HEK293 (cell line): Measurements from ENCODE around the gene IL24.

ENCODE experiments used
- CTCF ChIA-PET: fragments of 350-600 bp; formaldehyde crosslinking; extraction: SDS; loops from one replicate; lab custom pipeline; 2021; ENCODE audit warnings: antibody characterized with exemption; lab: Yijun Ruan, JAX
- POLR2A ChIA-PET: fragments of 300-600 bp; formaldehyde crosslinking; extraction: SDS; loops from one replicate; lab custom pipeline; 2020; ENCODE audit warnings: antibody characterized with exemption, inconsistent platforms; lab: Yijun Ruan, JAX
- H3K27ac ChIP-seq: fragments of 200-500 bp; sonication (Bioruptor generic); 2 replicates; pipeline ENCODE4 v1.5.1; 2014; ENCODE audit warnings: low read depth, low read length, control low read depth, inconsistent platforms; ENCODE audit errors: extremely low read depth
- H3K36me3 ChIP-seq, 2 experiments: fragments of 200-500 bp in 1 of 2; sonication (Bioruptor generic) in 1 of 2; 1 replicate in 1 of 2; 2 replicates in 1 of 2; pipeline ENCODE4 v1.5.1; 2014 to 2017; ENCODE audit warnings: inconsistent platforms in 2 of 2, low read length in 2 of 2; ENCODE audit not compliant: control insufficient read depth in 2 of 2, insufficient read depth in 1 of 2
- H3K4me1 ChIP-seq: fragments of 200-500 bp; sonication (Bioruptor generic); 2 replicates; pipeline ENCODE4 v1.5.1; 2014; ENCODE audit warnings: mild to moderate bottlenecking, low read length, inconsistent platforms; ENCODE audit not compliant: control insufficient read depth, insufficient read depth
- H3K4me3 ChIP-seq: 2 replicates; pipeline ENCODE4 v1.5.1; 2011; ENCODE audit warnings: low read depth, mild to moderate bottlenecking, control low read depth, low read length, moderate library complexity
- H3K9me3 ChIP-seq: fragments of 200-500 bp; sonication (Bioruptor generic); 2 replicates; pipeline ENCODE4 v1.5.1; 2014; ENCODE audit warnings: low read depth, low read length, inconsistent platforms; ENCODE audit not compliant: control insufficient read depth, insufficient read depth
- FEZF1 ChIP-seq: fragments of 450-650 bp; formaldehyde crosslinking; IDR thresholded peaks from 2 replicates; pipeline ENCODE4 v1.5.1; 2016; ENCODE audit warnings: missing biosample characterization, missing genetic modification characterization
- GFI1B ChIP-seq: fragments of 450-650 bp; formaldehyde crosslinking; IDR thresholded peaks from 2 replicates; pipeline ENCODE4 v1.5.1; 2016; ENCODE audit warnings: missing biosample characterization, missing genetic modification characterization
- GLIS1 ChIP-seq: fragments of 450-650 bp; formaldehyde crosslinking; IDR thresholded peaks from 2 replicates; pipeline ENCODE4 v1.5.1; 2016; ENCODE audit warnings: missing biosample characterization, missing genetic modification characterization
- HOXD13 ChIP-seq: sonication (generic); formaldehyde crosslinking; IDR thresholded peaks from 2 replicates; pipeline ENCODE4 v1.8.0; 2022; ENCODE audit warnings: missing genetic modification reagents, borderline replicate concordance
- KLF7 ChIP-seq: fragments of 450-650 bp; formaldehyde crosslinking; IDR thresholded peaks from 2 replicates; pipeline ENCODE4 v1.5.1; 2016; ENCODE audit warnings: missing biosample characterization, missing genetic modification characterization, borderline replicate concordance
- MYNN ChIP-seq: fragments of 450-650 bp; formaldehyde crosslinking; IDR thresholded peaks from 2 replicates; pipeline ENCODE4 v1.5.1; 2016; ENCODE audit warnings: missing biosample characterization, missing genetic modification characterization, borderline replicate concordance
- MZF1 ChIP-seq: fragments of 450-650 bp; formaldehyde crosslinking; IDR thresholded peaks from 2 replicates; pipeline ENCODE4 v1.5.1; 2017; ENCODE audit warnings: missing biosample characterization, missing genetic modification characterization, borderline replicate concordance
- SCRT1 ChIP-seq: fragments of 450-650 bp; formaldehyde crosslinking; IDR thresholded peaks from 2 replicates; pipeline ENCODE4 v1.5.1; 2016; ENCODE audit warnings: missing biosample characterization, missing genetic modification characterization, borderline replicate concordance
- SCRT2 ChIP-seq: fragments of 450-650 bp; formaldehyde crosslinking; IDR thresholded peaks from 2 replicates; pipeline ENCODE4 v1.5.1; 2016; ENCODE audit warnings: missing biosample characterization, missing genetic modification characterization
- SETDB1 ChIP-seq: IDR thresholded peaks from one replicate; pipeline ENCODE4 v1.6.1; 2017; ENCODE audit warnings: mild to moderate bottlenecking, low read length, moderate library complexity, mixed read lengths; ENCODE audit not compliant: insufficient read length
- TCF7L2 ChIP-seq: IDR thresholded peaks from 2 replicates; pipeline ENCODE4 v1.6.1; 2011; ENCODE audit warnings: low read depth, mild to moderate bottlenecking, inconsistent platforms, low read length, moderate library complexity, borderline replicate concordance
- ZNF19 ChIP-seq: fragments of 450-650 bp; formaldehyde crosslinking; IDR thresholded peaks from 2 replicates; pipeline ENCODE4; 2016; ENCODE audit warnings: missing biosample characterization, missing genetic modification characterization, low read depth
- ZNF214 ChIP-seq: fragments of 450-650 bp; formaldehyde crosslinking; IDR thresholded peaks from 2 replicates; pipeline ENCODE4 v1.5.1; 2017; ENCODE audit warnings: missing biosample characterization, mild to moderate bottlenecking, missing genetic modification characterization, borderline replicate concordance
- ZNF354C ChIP-seq: fragments of 450-650 bp; formaldehyde crosslinking; IDR thresholded peaks from 2 replicates; pipeline ENCODE4 v1.5.1; 2016; ENCODE audit warnings: missing biosample characterization, missing genetic modification characterization, low read depth, borderline replicate concordance
- ZNF416 ChIP-seq: fragments of 450-650 bp; formaldehyde crosslinking; IDR thresholded peaks from 2 replicates; pipeline ENCODE4 v1.5.1; 2016; ENCODE audit warnings: missing biosample characterization, missing genetic modification characterization
- ZNF654 ChIP-seq: fragments of 450-650 bp; formaldehyde crosslinking; IDR thresholded peaks from 2 replicates; pipeline ENCODE4 v1.5.1; 2016; ENCODE audit warnings: low read depth, missing biosample characterization, missing genetic modification characterization
- TF ChIP-seq, protein P1 (sequence below): fragments of 450-650 bp; formaldehyde crosslinking; IDR thresholded peaks from 2 replicates; pipeline ENCODE4 v1.5.1; 2016; ENCODE audit warnings: missing biosample characterization, missing genetic modification characterization
- TF ChIP-seq, protein P2 (sequence below): fragments of 450-650 bp; IDR thresholded peaks from 2 replicates; pipeline ENCODE4 v1.5.1; 2018; ENCODE audit warnings: missing biosample characterization, missing genetic modification characterization
- TF ChIP-seq, protein P3 (sequence below): fragments of 450-650 bp; formaldehyde crosslinking; IDR thresholded peaks from 2 replicates; pipeline ENCODE4 v1.5.1; 2016; ENCODE audit warnings: missing biosample characterization, missing genetic modification characterization

Gene IL24

DNA sequence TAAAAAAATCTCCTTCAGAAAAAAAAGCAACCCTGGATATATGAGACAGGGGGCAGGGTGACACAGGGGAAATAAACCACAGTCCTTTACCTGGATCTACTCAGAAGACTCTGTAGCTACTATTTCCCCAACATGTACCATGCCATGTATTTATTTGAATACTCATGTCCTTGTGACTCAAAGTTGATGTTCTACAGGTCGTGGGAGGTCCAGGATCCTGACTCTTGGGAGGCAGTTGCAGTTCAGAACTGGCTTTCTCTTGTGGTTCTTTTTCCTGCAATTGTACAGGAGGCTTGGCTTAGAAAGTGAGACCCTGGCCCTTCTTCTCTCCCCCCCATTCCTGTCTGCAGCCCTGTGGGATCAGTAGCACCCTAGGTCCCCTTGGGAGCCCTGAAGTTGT lies 5.8 kb upstream of the IL24 start:
- Histone ChIP-seq H3K36me3 (no peaks in the 10 kb centered on the region), H3K9me3 (no peaks in the 10 kb centered on the region), H3K4me3 (no peak overlapping the region), H3K27ac (no peak overlapping the region), H3K4me1 (no peaks in the 10 kb centered on the region; the same call in 1 of the 2 replicates)
- ChIA-PET CTCF (interaction anchor here (0.5 kb wide), 2 partner anchors 9 to 158 kb away, joined by 3 read pairs; no protein-coding TSS in a partner anchor), POLR2A (no interaction called here)
- TF ChIP-seq ZNF214 (tag by site-specific recombination) (no peak), SETDB1 (no peak), MZF1 (no peak)
- TF ChIP-seq, protein P1, sequence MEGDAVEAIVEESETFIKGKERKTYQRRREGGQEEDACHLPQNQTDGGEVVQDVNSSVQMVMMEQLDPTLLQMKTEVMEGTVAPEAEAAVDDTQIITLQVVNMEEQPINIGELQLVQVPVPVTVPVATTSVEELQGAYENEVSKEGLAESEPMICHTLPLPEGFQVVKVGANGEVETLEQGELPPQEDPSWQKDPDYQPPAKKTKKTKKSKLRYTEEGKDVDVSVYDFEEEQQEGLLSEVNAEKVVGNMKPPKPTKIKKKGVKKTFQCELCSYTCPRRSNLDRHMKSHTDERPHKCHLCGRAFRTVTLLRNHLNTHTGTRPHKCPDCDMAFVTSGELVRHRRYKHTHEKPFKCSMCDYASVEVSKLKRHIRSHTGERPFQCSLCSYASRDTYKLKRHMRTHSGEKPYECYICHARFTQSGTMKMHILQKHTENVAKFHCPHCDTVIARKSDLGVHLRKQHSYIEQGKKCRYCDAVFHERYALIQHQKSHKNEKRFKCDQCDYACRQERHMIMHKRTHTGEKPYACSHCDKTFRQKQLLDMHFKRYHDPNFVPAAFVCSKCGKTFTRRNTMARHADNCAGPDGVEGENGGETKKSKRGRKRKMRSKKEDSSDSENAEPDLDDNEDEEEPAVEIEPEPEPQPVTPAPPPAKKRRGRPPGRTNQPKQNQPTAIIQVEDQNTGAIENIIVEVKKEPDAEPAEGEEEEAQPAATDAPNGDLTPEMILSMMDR (tag by site-specific recombination): no peak

DNA sequence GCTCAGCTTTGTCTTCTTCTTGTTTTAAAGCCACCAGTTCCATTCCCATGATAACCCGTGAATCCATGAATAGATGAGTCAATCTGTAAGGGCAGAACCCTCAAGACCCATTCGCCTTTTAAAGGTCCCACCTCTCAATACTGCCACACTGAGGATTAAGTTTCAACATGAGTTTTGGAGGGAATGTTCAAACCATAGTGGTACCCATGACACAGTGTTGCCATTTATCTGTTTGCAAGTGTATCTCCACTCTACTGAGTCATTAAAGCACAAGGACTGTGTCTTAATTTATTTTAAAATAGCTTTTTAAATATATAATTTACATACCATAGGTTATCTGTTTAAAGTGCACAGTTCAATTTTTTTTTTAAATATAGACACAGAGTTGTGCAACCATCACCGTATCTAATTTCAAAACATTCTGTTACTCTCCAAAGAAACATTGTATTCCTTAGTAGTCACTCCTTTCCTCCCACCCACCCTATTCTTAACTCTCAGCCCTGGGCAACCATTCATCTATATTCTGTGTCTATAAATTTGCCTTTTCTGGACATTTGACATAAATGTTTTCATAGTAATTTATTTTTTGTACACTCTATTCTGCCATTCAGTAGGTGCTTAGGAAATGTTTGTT lies 4.8 kb upstream of the IL24 start:
- POLR2A ChIA-PET: interaction anchor here (1.0 kb wide), 1 partner anchor 17 kb away, joined by 3 read pairs; no protein-coding TSS in a partner anchor
- CTCF ChIA-PET: interaction anchor here (0.9 to 1.7 kb wide), 5 partner anchors 12 to 27 kb away, joined by 3 to 5 read pairs (median 3); partner anchors contain the start of gene IL20
- Histone ChIP-seq H3K9me3 (no peaks in the 10 kb centered on the region), H3K4me3 (no peak overlapping the region), H3K27ac (no peak overlapping the region), H3K4me1 (no peaks in the 10 kb centered on the region; the same call in 1 of the 2 replicates), H3K36me3 (no peaks in the 10 kb centered on the region)
- TF ChIP-seq GLIS1 (tag by site-specific recombination): no peak
- TF ChIP-seq ZNF214 (tag by site-specific recombination): no peak
- TF ChIP-seq HOXD13: no peak
- TF ChIP-seq, protein P2, sequence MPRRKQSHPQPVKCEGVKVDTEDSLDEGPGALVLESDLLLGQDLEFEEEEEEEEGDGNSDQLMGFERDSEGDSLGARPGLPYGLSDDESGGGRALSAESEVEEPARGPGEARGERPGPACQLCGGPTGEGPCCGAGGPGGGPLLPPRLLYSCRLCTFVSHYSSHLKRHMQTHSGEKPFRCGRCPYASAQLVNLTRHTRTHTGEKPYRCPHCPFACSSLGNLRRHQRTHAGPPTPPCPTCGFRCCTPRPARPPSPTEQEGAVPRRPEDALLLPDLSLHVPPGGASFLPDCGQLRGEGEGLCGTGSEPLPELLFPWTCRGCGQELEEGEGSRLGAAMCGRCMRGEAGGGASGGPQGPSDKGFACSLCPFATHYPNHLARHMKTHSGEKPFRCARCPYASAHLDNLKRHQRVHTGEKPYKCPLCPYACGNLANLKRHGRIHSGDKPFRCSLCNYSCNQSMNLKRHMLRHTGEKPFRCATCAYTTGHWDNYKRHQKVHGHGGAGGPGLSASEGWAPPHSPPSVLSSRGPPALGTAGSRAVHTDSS (tag by site-specific recombination): no peak
- no peak for TF ChIP-seq ZNF19
- TF ChIP-seq ZNF354C (tag by site-specific recombination): no peak

DNA sequence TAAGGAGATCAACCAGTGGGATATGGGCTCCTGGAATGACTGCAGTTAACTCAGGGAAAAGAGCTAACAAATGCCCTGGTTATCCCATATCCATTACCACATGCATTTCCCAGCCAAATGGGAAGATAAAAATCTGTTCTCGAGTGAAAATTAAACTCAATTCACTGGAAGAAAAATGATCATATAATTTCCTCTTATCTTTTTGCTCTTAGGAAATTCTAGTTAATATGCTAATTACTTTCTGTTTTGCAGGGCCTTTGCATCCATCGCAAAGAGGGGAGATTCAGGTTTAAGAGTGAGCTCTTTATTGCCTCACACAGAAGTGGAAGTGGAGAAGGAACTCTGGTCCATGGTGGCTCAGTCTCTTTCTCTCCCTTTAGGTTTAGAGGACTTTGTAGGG lies 3.9 kb upstream of the IL24 start:
- Histone ChIP-seq H3K9me3 (no peaks in the 10 kb centered on the region), H3K4me3 (no peak overlapping the region), H3K36me3 (no peaks in the 10 kb centered on the region), H3K4me1 (no peaks in the 10 kb centered on the region; the same call in 1 of the 2 replicates), H3K27ac (no peak overlapping the region)
- CTCF ChIA-PET: interaction anchor here (0.9 to 1.7 kb wide), 4 partner anchors 16 to 28 kb away, joined by 3 to 5 read pairs (median 4); partner anchors contain the start of gene IL20
- POLR2A ChIA-PET: interaction anchor here (1.0 kb wide), 1 partner anchor 16 kb away, joined by 3 read pairs; no protein-coding TSS in a partner anchor
- TF ChIP-seq KLF7 (tag by site-specific recombination): no peak
- TF ChIP-seq ZNF416 (tag by site-specific recombination): no peak
- TF ChIP-seq SCRT1 (tag by site-specific recombination): peak; percentile 47; the same call in 1 of the 2 replicates
- no peak for TF ChIP-seq ZNF654 (tag by site-specific recombination)
- no peak for TF ChIP-seq GFI1B (tag by site-specific recombination)
- TF ChIP-seq SCRT2 (tag by site-specific recombination): no peak
- TF ChIP-seq TCF7L2: no peak
- TF ChIP-seq, protein P3, sequence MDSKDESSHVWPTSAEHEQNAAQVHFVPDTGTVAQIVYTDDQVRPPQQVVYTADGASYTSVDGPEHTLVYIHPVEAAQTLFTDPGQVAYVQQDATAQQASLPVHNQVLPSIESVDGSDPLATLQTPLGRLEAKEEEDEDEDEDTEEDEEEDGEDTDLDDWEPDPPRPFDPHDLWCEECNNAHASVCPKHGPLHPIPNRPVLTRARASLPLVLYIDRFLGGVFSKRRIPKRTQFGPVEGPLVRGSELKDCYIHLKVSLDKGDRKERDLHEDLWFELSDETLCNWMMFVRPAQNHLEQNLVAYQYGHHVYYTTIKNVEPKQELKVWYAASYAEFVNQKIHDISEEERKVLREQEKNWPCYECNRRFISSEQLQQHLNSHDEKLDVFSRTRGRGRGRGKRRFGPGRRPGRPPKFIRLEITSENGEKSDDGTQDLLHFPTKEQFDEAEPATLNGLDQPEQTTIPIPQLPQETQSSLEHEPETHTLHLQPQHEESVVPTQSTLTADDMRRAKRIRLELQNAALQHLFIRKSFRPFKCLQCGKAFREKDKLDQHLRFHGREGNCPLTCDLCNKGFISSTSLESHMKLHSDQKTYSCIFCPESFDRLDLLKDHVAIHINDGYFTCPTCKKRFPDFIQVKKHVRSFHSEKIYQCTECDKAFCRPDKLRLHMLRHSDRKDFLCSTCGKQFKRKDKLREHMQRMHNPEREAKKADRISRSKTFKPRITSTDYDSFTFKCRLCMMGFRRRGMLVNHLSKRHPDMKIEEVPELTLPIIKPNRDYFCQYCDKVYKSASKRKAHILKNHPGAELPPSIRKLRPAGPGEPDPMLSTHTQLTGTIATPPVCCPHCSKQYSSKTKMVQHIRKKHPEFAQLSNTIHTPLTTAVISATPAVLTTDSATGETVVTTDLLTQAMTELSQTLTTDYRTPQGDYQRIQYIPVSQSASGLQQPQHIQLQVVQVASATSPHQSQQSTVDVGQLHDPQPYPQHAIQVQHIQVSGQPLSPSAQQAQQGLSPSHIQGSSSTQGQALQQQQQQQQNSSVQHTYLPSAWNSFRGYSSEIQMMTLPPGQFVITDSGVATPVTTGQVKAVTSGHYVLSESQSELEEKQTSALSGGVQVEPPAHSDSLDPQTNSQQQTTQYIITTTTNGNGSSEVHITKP (tag by site-specific recombination): 0 out of 2 replicates have a peak, but pooled peaks have one; percentile 41
- TF ChIP-seq MYNN: no peak
- peak; percentile 34; the same call in 1 of the 2 replicates for TF ChIP-seq FEZF1 (tag by site-specific recombination)
